RWPE1 (cell line): ENCODE measurements around the gene KCNQ5.

Experiments
- CTCF ChIA-PET: fragments of 350-600 bp; sonication (Branson Sonifier 250); formaldehyde crosslinking; extraction: SDS; loops from one replicate; lab custom pipeline; 2021; lab: Yijun Ruan, JAX
- POLR2A ChIA-PET: fragments of 400-600 bp; formaldehyde crosslinking; extraction: SDS; loops from one replicate; lab custom pipeline; 2020; ENCODE audit warnings: antibody characterized with exemption; ENCODE audit not compliant: low non-redundant PET; lab: Yijun Ruan, JAX
- DNase-seq: peaks from one replicate; pipeline ENCODE4 v3.0.0; 2012; ENCODE audit warnings: low spot score
- H3K27ac ChIP-seq: fragments of 450-650 bp; 2 replicates; pipeline ENCODE4 v1.5.1; 2017
- TF ChIP-seq, protein P1 (sequence below): fragments of 450-650 bp; conservative IDR thresholded peaks from 2 replicates; pipeline ENCODE4 v1.5.1; 2017; ENCODE audit warnings: low read depth, mild to moderate bottlenecking

KCNQ5 gene

DNA sequence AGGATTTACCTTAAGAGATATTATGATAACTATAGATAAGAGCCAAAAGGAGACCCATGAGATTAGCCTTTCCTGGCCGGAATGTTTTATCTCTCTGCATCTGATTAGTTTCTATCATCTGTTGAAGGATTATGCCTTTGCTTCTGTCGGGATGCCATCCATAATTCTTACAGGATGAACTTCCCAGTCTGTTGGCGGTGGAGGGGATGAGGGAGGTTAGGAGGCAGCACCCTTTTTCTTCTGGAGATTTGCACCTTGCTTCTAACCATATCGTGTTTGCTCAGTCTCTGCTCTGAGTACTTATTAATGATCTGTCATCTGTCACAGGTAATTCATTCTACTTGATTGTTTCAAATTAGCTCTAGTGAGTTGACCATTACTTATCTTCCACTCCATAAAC lies 311.4 kb downstream of the KCNQ5 start:
- ChIA-PET POLR2A (no interaction called here), CTCF (no interaction called here)
- DNase-seq: no peak
- H3K27ac ChIP-seq: no peak overlapping the region
- TF ChIP-seq, protein P1, sequence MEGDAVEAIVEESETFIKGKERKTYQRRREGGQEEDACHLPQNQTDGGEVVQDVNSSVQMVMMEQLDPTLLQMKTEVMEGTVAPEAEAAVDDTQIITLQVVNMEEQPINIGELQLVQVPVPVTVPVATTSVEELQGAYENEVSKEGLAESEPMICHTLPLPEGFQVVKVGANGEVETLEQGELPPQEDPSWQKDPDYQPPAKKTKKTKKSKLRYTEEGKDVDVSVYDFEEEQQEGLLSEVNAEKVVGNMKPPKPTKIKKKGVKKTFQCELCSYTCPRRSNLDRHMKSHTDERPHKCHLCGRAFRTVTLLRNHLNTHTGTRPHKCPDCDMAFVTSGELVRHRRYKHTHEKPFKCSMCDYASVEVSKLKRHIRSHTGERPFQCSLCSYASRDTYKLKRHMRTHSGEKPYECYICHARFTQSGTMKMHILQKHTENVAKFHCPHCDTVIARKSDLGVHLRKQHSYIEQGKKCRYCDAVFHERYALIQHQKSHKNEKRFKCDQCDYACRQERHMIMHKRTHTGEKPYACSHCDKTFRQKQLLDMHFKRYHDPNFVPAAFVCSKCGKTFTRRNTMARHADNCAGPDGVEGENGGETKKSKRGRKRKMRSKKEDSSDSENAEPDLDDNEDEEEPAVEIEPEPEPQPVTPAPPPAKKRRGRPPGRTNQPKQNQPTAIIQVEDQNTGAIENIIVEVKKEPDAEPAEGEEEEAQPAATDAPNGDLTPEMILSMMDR: no peak

DNA sequence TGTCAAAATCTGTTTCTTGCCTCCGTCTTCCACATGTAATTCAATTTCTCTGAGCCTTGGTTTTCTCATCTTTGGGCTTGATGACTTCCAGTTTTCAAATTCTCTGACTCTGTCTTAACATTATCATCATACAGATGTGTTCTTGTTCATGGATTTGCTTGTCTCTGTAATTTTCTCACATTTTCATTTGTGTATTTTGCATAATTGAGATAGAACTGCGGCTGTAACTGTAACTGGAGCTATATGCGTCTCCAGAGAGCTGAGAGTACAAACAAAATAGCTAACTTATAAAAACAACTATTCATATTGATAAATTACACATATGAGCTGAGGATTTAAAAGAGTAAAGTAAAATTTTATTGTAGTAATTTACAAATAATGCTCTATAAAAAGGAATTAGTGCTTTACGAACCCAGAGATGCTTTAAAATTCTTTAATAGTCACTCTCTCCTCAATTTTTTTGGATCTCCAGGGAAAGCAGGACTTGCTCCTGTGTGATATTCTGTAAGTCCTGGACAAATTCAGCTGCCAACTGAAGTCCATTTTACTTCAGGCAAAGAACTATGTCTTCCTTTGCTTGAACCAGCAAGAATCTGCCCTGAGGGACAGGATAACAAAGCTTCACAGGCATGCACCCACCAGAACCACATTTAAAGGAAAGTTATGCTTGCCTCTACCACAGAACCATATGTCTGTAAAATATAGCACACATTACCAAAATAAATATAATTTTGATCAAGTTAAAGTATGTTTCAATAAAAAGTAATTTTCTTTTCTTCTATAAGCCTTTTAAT lies 315.1 kb downstream of the KCNQ5 start:
- DNase-seq: no peak
- POLR2A ChIA-PET: no interaction called here
- TF ChIP-seq, protein P1: no peak
- CTCF ChIA-PET: interaction anchor here (0.7 kb wide), 2 partner anchors 110 to 123 kb away, joined by 3 to 4 read pairs; no protein-coding TSS in a partner anchor
- no peak overlapping the region for H3K27ac ChIP-seq

DNA sequence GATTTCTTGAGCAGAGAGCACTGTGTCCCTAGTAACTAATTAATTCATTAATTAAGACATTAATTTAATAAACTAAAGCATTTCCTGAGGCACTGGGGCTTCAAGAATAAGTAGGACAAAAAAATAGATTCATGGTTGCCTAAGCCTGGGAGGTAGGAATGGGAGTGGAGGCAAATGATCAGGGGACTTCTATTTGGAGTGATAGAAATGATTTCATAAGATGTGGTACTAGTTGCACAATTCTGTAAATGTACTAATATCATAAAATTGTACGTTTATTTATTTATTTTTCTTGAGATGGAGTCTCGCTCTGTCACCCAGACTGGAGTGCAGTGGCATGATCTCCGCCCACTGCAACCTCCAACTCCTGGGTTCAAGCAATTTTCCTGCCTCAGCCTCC lies 316.2 kb downstream of the KCNQ5 start:
- TF ChIP-seq, protein P1: no peak
- ChIA-PET POLR2A (no interaction called here), CTCF (interaction anchor here (0.7 kb wide), 1 partner anchor 100 kb away, joined by 4 read pairs; no protein-coding TSS in a partner anchor)
- no peak for DNase-seq
- H3K27ac ChIP-seq: no peak overlapping the region

DNA sequence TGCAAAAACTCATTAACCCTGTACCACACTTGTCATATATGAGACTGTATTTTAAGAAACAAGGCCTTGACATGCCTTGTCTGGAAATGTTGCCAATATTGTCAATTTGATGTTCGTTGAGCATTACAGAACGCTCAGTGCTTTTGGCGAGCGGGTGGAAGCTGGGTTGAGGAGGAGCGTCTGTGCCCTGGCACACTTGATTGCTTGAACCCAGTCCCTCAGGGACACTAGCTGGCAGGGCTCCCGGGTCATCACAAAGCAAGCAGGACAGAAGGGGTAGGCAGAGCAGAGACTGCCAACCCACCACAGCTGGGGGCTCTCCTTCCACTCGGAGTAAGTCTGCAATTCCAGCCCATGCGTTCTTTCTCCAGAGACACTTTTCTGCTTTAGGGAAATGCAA lies 317.1 kb downstream of the KCNQ5 start:
- no peak for DNase-seq
- ChIA-PET CTCF (no interaction called here), POLR2A (no interaction called here)
- H3K27ac ChIP-seq: no peak overlapping the region
- TF ChIP-seq, protein P1: no peak

DNA sequence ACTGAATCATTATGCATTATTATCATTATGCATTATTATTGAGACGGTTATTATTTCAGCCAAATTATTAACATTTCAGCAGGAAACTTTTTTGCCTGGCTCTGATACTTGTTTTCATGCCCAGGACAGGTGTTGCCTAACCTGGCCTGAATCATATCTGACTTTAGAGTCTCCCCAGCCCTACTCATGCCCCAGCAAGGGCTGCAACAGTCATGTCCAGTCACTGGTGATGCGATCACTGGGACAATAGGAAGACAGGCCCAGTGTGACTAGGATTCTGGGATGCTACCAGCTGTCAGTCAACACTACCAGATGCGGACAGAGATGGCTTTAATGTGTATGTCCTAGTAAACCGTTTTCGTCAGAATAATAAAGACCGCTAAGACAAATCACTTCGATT lies 318.4 kb downstream of the KCNQ5 start:
- ChIA-PET CTCF (interaction anchor here (0.6 kb wide), 1 partner anchor 22 kb away, joined by 4 read pairs; no protein-coding TSS in a partner anchor), POLR2A (no interaction called here)
- TF ChIP-seq, protein P1: no peak
- DNase-seq: peak; percentile 33
- no peak overlapping the region for H3K27ac ChIP-seq

DNA sequence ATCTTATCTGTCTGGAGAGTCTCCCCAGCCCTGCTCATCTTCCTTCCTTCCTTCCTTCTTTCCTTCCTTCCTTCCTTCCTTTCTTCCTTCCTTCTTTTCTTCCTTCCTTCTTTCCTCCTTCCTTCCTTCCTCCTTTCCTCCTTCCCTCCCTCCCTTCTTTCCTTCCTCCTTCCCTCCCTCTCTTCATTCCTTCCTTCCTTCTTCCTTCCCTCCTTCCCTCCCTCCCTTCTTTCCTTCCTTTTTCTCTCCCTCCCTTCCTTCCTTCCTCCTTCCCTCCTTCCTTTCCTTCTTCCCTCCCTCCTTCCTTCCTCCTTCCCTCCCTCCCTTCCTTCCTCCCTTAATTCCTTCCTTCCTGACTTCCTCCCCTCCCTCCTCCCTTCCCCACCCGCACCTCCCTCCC lies 319.4 kb downstream of the KCNQ5 start:
- CTCF ChIA-PET: interaction anchor here (0.6 kb wide), 1 partner anchor 385 kb away, joined by 3 read pairs; no protein-coding TSS in a partner anchor
- POLR2A ChIA-PET: no interaction called here

More for the DNA sequence above, 319.4 kb downstream of the KCNQ5 start:
- no peak for DNase-seq
- TF ChIP-seq, protein P1: no peak
- no peak overlapping the region for H3K27ac ChIP-seq
